H9 (cell line): Measurements from ENCODE around the gene MAGI3. TPM values are rescaled to one million over a fixed set of nuclear protein-coding genes. Genes with fewer than 3 reads are reported as not detected.

Experiments used
- DNase-seq: peaks from one replicate; pipeline ENCODE4 v3.0.0-alpha.2; 2017
- H2AFZ ChIP-seq: one replicate; pipeline ENCODE4 v1.6.1; 2013; ENCODE audit warnings: mild to moderate bottlenecking, low read length, control low read depth, moderate library complexity
- H2AK5ac ChIP-seq: 2 replicates; pipeline ENCODE4 v1.6.1; 2013; ENCODE audit warnings: low read length, control low read depth, mixed read lengths; ENCODE audit not compliant: insufficient read length
- H2BK120ac ChIP-seq: one replicate; pipeline ENCODE4 v1.6.1; 2013; ENCODE audit warnings: low read depth, mild to moderate bottlenecking, low read length, control low read depth, inconsistent platforms; ENCODE audit not compliant: poor library complexity, severe bottlenecking
- H2BK12ac ChIP-seq: 2 replicates; pipeline ENCODE4 v1.6.1; 2013; ENCODE audit warnings: low read length, control low read depth, mixed read lengths, low read depth; ENCODE audit not compliant: insufficient read length
- H2BK15ac ChIP-seq: 2 replicates; pipeline ENCODE4 v1.6.1; 2013; ENCODE audit warnings: low read depth, low read length, control low read depth
- H2BK20ac ChIP-seq: one replicate; pipeline ENCODE4 v1.6.1; 2013; ENCODE audit warnings: low read depth, mild to moderate bottlenecking, low read length, control low read depth, inconsistent platforms; ENCODE audit not compliant: poor library complexity, severe bottlenecking
- H2BK5ac ChIP-seq: 2 replicates; pipeline ENCODE4 v1.6.1; 2013; ENCODE audit warnings: low read length, control low read depth, mixed read lengths; ENCODE audit not compliant: insufficient read length
- H3K14ac ChIP-seq: 2 replicates; pipeline ENCODE4 v1.6.1; 2013; ENCODE audit warnings: low read length, control low read depth; ENCODE audit not compliant: insufficient read depth
- H3K18ac ChIP-seq: 2 replicates; pipeline ENCODE4 v1.6.1; 2013; ENCODE audit warnings: low read depth, mild to moderate bottlenecking, mixed read lengths, low read length, control low read depth; ENCODE audit not compliant: insufficient read length
- H3K23ac ChIP-seq: 2 replicates; pipeline ENCODE4 v1.6.1; 2013; ENCODE audit warnings: low read length, control low read depth, mixed read lengths, low read depth; ENCODE audit not compliant: insufficient read length
- H3K23me2 ChIP-seq: 2 replicates; pipeline ENCODE4 v1.6.1; 2013; ENCODE audit warnings: low read depth, mild to moderate bottlenecking, mixed read lengths, low read length, control low read depth; ENCODE audit not compliant: insufficient read length, poor library complexity, severe bottlenecking
- H3K27ac ChIP-seq: 2 replicates; pipeline ENCODE4 v1.5.1; 2013; ENCODE audit warnings: low read length, control low read depth, mixed read lengths, low read depth; ENCODE audit not compliant: insufficient read length
- H3K27me3 ChIP-seq: 2 replicates; pipeline ENCODE4 v1.6.1; 2013; ENCODE audit warnings: low read length, control low read depth, inconsistent platforms; ENCODE audit not compliant: insufficient read depth
- H3K4ac ChIP-seq: 2 replicates; pipeline ENCODE4 v1.6.1; 2013; ENCODE audit warnings: low read depth, mild to moderate bottlenecking, control low read depth, inconsistent platforms, low read length, moderate library complexity
- H3K4me1 ChIP-seq: 2 replicates; pipeline ENCODE4 v1.6.1; 2013; ENCODE audit warnings: low read length, control low read depth, inconsistent platforms; ENCODE audit not compliant: insufficient read depth
- H3K4me2 ChIP-seq: 2 replicates; pipeline ENCODE4 v1.6.1; 2013; ENCODE audit warnings: low read length, control low read depth, mixed read lengths; ENCODE audit not compliant: insufficient read length, insufficient read depth
- H3K56ac ChIP-seq: 2 replicates; pipeline ENCODE4 v1.6.1; 2013; ENCODE audit warnings: low read depth, mild to moderate bottlenecking, mixed read lengths, low read length, control low read depth; ENCODE audit not compliant: insufficient read length
- H3K79me1 ChIP-seq: 2 replicates; pipeline ENCODE4 v1.6.1; 2013; ENCODE audit warnings: low read depth, mild to moderate bottlenecking, moderate library complexity, low read length, control low read depth, inconsistent platforms; ENCODE audit not compliant: insufficient read depth, poor library complexity, severe bottlenecking
- H3K79me2 ChIP-seq: 2 replicates; pipeline ENCODE4 v1.6.1; 2013; ENCODE audit warnings: low read length, control low read depth, inconsistent platforms; ENCODE audit not compliant: insufficient read depth
- H3K9ac ChIP-seq: 2 replicates; pipeline ENCODE4 v1.6.1; 2013; ENCODE audit warnings: low read length, control low read depth, mixed read lengths; ENCODE audit not compliant: insufficient read length; ENCODE audit errors: extremely low read depth
- H3K9me3 ChIP-seq: one replicate; pipeline ENCODE4 v1.6.1; 2013; ENCODE audit warnings: low read depth, low read length, inconsistent platforms; ENCODE audit not compliant: control insufficient read depth
- H3T11ph ChIP-seq: one replicate; pipeline ENCODE4 v1.6.1; 2013; ENCODE audit warnings: mild to moderate bottlenecking, low read length, control low read depth, inconsistent platforms
- H4K20me1 ChIP-seq: one replicate; pipeline ENCODE4 v1.6.1; 2013; ENCODE audit not compliant: control insufficient read depth, insufficient read length, insufficient read depth
- H4K5ac ChIP-seq: 2 replicates; pipeline ENCODE4 v1.6.1; 2013; ENCODE audit warnings: low read depth, mild to moderate bottlenecking, mixed read lengths, low read length, control low read depth; ENCODE audit not compliant: insufficient read length
- H4K8ac ChIP-seq: replicated peaks from 2 replicates; pipeline ENCODE4 v1.6.1; 2013; ENCODE audit warnings: low read length, control low read depth, mixed read lengths, low read depth; ENCODE audit not compliant: insufficient read length
- H4K91ac ChIP-seq: 2 replicates; pipeline ENCODE4 v1.6.1; 2013; ENCODE audit warnings: low read depth, mild to moderate bottlenecking, moderate library complexity, mixed read lengths, low read length, control low read depth; ENCODE audit not compliant: insufficient read length
- H3K27ac Mint-ChIP-seq, 3 experiments: 2 replicates in 2 of 3; 3 replicates in 1 of 3; pipeline ENCODE4 v1.8.0; 2020 to 2021; ENCODE audit warnings: mixed read lengths in 3 of 3, mild to moderate bottlenecking in 1 of 3, moderate library complexity in 1 of 3
- H3K27me3 Mint-ChIP-seq: 2 replicates; pipeline ENCODE4 v1.8.0; 2021; ENCODE audit warnings: low read depth, mild to moderate bottlenecking, moderate library complexity, mixed read lengths
- H3K36me3 Mint-ChIP-seq, 3 experiments: 2 replicates in 2 of 3; 3 replicates in 1 of 3; pipeline ENCODE4 v1.8.0; 2020 to 2021; ENCODE audit warnings: low read depth in 3 of 3, mixed read lengths in 3 of 3; ENCODE audit not compliant: insufficient read depth in 1 of 3
- H3K4me1 Mint-ChIP-seq, 2 experiments: 2 replicates each; pipeline ENCODE4 v1.8.0; 2020; ENCODE audit warnings: mixed read lengths in 2 of 2
- H3K4me3 Mint-ChIP-seq, 2 experiments: 2 replicates in 1 of 2; 3 replicates in 1 of 2; pipeline ENCODE4 v1.8.0; 2020 to 2021; ENCODE audit warnings: mild to moderate bottlenecking in 2 of 2, mixed read lengths in 2 of 2, moderate library complexity in 1 of 2
- H3K9me3 Mint-ChIP-seq, 2 experiments: 2 replicates in 1 of 2; 3 replicates in 1 of 2; pipeline ENCODE4 v1.8.0; 2020; ENCODE audit warnings: mild to moderate bottlenecking in 2 of 2, mixed read lengths in 2 of 2, moderate library complexity in 1 of 2
- WGBS: extraction: QIAGEN DNeasy Blood & Tissue Kit; methylation state at CpG from one replicate; pipeline ENCODE4 v1.1.7; 2013; ENCODE audit warnings: missing lambda C conversion rate, low lambda C conversion rate, mixed read lengths; ENCODE audit not compliant: insufficient read length; ENCODE audit errors: extremely low coverage; 5-methylcytosine and 5-hydroxymethylcytosine counted together
- total RNA-seq: library from RNA; stranded (reverse); gene quantifications from 2 replicates; pipeline ENCODE4 v1.2.1, GENCODE V29; 2021
- TF ChIP-seq, protein P1 (sequence below): fragments of 200-600 bp; sonication (generic); conservative IDR thresholded peaks from 3 replicates; pipeline ENCODE4 v1.8.0; 2021; ENCODE audit warnings: antibody characterized with exemption, mild to moderate bottlenecking

Gene MAGI3
- total RNA-seq, 1 experiment from 2014 or later = 8.2 TPM

DNA sequence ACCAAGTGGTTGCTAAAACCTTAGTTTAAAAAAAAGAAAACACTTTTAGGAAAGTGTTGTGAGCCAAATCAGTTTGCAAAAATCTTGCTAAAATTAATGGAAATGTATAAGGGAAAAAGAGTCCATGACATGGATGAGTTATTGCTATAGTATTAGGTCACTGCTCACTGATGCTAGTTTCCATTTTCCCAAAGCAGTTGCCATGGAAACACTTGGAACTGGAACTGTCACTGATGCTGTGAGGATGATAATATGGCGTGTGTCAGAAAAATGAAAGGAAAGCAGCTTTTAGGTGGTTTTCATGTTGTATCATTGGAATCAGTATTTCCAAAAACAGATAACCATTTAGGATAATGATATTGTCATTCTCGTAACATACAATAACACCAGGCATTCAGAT is 264.6 kb downstream of the MAGI3 start:
- H2BK120ac ChIP-seq = no peak overlapping the region
- WGBS = no CpG with 5 or more reads among the region's 2 CpGs

More for the DNA sequence above, 264.6 kb downstream of the MAGI3 start:
- H2BK15ac ChIP-seq = no peak overlapping the region
- no peak overlapping the region for H4K91ac ChIP-seq
- H3T11ph ChIP-seq = no peak overlapping the region
- no peak overlapping the region for H3K27ac ChIP-seq
- H3K36me3 Mint-ChIP-seq = no peaks in the 10 kb centered on the region
- no peaks in the 10 kb centered on the region for H4K20me1 ChIP-seq
- H3K79me2 ChIP-seq = no peaks in the 10 kb centered on the region
- no peaks in the 10 kb centered on the region for H3K4me1 ChIP-seq
- H3K23ac ChIP-seq = no peak overlapping the region
- no peaks in the 10 kb centered on the region for H3K23me2 ChIP-seq
- H4K8ac ChIP-seq = no peak overlapping the region
- H3K27ac Mint-ChIP-seq = no peak overlapping the region
- H3K4me2 ChIP-seq = no peak overlapping the region
- no peak overlapping the region for H3K56ac ChIP-seq
- no peaks in the 10 kb centered on the region for H3K79me1 ChIP-seq
- H3K18ac ChIP-seq = no peak overlapping the region
- TF ChIP-seq, protein P1, sequence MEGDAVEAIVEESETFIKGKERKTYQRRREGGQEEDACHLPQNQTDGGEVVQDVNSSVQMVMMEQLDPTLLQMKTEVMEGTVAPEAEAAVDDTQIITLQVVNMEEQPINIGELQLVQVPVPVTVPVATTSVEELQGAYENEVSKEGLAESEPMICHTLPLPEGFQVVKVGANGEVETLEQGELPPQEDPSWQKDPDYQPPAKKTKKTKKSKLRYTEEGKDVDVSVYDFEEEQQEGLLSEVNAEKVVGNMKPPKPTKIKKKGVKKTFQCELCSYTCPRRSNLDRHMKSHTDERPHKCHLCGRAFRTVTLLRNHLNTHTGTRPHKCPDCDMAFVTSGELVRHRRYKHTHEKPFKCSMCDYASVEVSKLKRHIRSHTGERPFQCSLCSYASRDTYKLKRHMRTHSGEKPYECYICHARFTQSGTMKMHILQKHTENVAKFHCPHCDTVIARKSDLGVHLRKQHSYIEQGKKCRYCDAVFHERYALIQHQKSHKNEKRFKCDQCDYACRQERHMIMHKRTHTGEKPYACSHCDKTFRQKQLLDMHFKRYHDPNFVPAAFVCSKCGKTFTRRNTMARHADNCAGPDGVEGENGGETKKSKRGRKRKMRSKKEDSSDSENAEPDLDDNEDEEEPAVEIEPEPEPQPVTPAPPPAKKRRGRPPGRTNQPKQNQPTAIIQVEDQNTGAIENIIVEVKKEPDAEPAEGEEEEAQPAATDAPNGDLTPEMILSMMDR = no peak
- no peaks in the 10 kb centered on the region for H3K27me3 Mint-ChIP-seq
- H2BK5ac ChIP-seq = no peak overlapping the region
- H3K9me3 Mint-ChIP-seq = no peaks in the 10 kb centered on the region
- no peak overlapping the region for H4K5ac ChIP-seq
- no peak overlapping the region for H2BK12ac ChIP-seq
- no peak overlapping the region for H3K9ac ChIP-seq
- H3K4ac ChIP-seq = no peak overlapping the region
- no peak overlapping the region for H2AK5ac ChIP-seq
- H3K27me3 ChIP-seq = no peaks in the 10 kb centered on the region
- H3K4me1 Mint-ChIP-seq = no peaks in the 10 kb centered on the region
- H3K14ac ChIP-seq = no peak overlapping the region
- H3K4me3 Mint-ChIP-seq = no peak overlapping the region
- H2BK20ac ChIP-seq = no peak overlapping the region
- no peak overlapping the region for H2AFZ ChIP-seq
- no peak for DNase-seq
- H3K9me3 ChIP-seq = no peaks in the 10 kb centered on the region
